IMR-90 (cell line): ENCODE results near the gene DPF1.

Source experiments
- CEBPB ChIP-seq: IDR thresholded peaks from 2 replicates; pipeline ENCODE4 v1.6.1; 2012; ENCODE audit warnings: low read depth, low read length, improper control_type of control experiment
- CTCF ChIP-seq: conservative IDR thresholded peaks from 2 replicates; pipeline ENCODE4 v1.5.1; 2012; ENCODE audit warnings: mild to moderate bottlenecking, low read depth, low read length, improper control_type of control experiment
- MAZ ChIP-seq: IDR thresholded peaks from 2 replicates; pipeline ENCODE4 v1.6.1; 2012; ENCODE audit warnings: low read depth, mild to moderate bottlenecking, low read length, improper control_type of control experiment, moderate library complexity, borderline replicate concordance
- NFE2L2 ChIP-seq: fragments of 150-350 bp; IDR thresholded peaks from 2 replicates; pipeline ENCODE4 v1.6.1; 2016; ENCODE audit warnings: low read depth, mild to moderate bottlenecking, low read length
- POLR2A ChIP-seq: IDR thresholded peaks from 2 replicates; pipeline ENCODE4 v1.6.1; 2012; ENCODE audit warnings: mild to moderate bottlenecking, low read depth, low read length
- RAD21 ChIP-seq: IDR thresholded peaks from 2 replicates; pipeline ENCODE4 v1.6.1; 2012; ENCODE audit warnings: low read length, improper control_type of control experiment
- RCOR1 ChIP-seq: IDR thresholded peaks from 2 replicates; pipeline ENCODE4 v1.6.1; 2012; ENCODE audit warnings: mild to moderate bottlenecking, low read length, improper control_type of control experiment; ENCODE audit not compliant: insufficient replicate concordance
- RFX5 ChIP-seq: IDR thresholded peaks from 2 replicates; pipeline ENCODE4 v1.8.0; 2012; ENCODE audit warnings: low read depth, mild to moderate bottlenecking, low read length, moderate library complexity
- SMC3 ChIP-seq: fragments of 150-350 bp; IDR thresholded peaks from 2 replicates; pipeline ENCODE4 v1.6.1; 2016; ENCODE audit warnings: low read depth, mild to moderate bottlenecking, antibody characterized with exemption, low read length, moderate library complexity
- USF2 ChIP-seq: fragments of 150-350 bp; IDR thresholded peaks from 2 replicates; pipeline ENCODE4 v1.6.1; 2017; ENCODE audit warnings: mild to moderate bottlenecking, antibody characterized with exemption, low read length, low read depth

- no peak for TF ChIP-seq MAZ
- no peak for TF ChIP-seq CEBPB
- no peak for TF ChIP-seq CTCF
- TF ChIP-seq USF2, result no peak
- TF ChIP-seq RCOR1, result no peak
- TF ChIP-seq POLR2A, result no peak
- TF ChIP-seq RAD21, result no peak
- TF ChIP-seq SMC3, result no peak
- TF ChIP-seq NFE2L2, result no peak
- TF ChIP-seq RFX5, result no peak
Measured at GRCh38 chr19:38196245-38196837, 27.7 kb downstream of the DPF1 start.
